Right ventricle myocardium superior (tissue), 1 donor: ENCODE measurements around the gene PTPRN2. TPM values are rescaled to one million over a fixed set of nuclear protein-coding genes. Genes with fewer than 3 reads are reported as not detected.
"Not testable (repeated sequence)": the region's sequence is repeated elsewhere in the genome, so short reads cannot be mapped to it uniquely, and the experiment has no call there.

Experiments
- ATAC-seq: fragments of 200-7000 bp; cut with Tn5 transposase; one replicate; pipeline ENCODE4 v1.9.1; 2020; ENCODE audit warnings: mild to moderate bottlenecking; ENCODE audit not compliant: poor library complexity
- DNase-seq: peaks from one replicate; pipeline ENCODE4 v3.0.0-alpha.2; 2020
- intact Hi-C: fragments of 100-400 bp; cut with DNase I; formaldehyde crosslinking; loops from one replicate; pipeline ENCODE4 v1.11.2; 2022
- total RNA-seq: library from RNA; stranded (reverse); fragmentation: NEBNext Ultra II Directional; extraction: Animal tissue kit (Norgen Biotek cat#: 25700); gene quantifications from one replicate; pipeline ENCODE4 v1.2.1, GENCODE V29; 2021
- donor health status: DM: no; HTN: yes; CAD: no; lungs with severe emphysema.

Gene PTPRN2
- total RNA-seq, 1 donor from 2014 or later: 1.2 TPM

DNA sequence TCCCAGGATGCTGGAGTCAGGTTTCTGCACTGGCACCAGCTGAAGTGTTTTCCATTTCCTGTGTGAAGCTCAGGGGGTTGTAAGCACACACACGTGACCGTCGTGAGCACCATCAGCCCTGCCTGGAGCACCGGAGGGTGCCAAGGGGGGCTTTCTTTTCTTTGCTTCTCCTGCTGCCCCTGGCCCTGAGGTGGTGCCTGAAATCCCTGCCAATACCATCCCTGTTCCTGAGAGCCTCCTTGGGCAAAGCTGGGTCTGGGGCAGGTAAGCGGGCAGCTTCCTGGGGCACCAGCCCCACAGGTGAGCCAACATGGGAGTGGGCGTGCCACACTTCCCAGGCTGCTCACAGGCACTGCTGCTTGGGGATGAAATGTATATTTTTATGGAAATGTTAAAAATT lies 657.2 kb downstream of the PTPRN2 start:
- ATAC-seq (no peak), DNase-seq (no peak)
- intact Hi-C loops: no loop called here

DNA sequence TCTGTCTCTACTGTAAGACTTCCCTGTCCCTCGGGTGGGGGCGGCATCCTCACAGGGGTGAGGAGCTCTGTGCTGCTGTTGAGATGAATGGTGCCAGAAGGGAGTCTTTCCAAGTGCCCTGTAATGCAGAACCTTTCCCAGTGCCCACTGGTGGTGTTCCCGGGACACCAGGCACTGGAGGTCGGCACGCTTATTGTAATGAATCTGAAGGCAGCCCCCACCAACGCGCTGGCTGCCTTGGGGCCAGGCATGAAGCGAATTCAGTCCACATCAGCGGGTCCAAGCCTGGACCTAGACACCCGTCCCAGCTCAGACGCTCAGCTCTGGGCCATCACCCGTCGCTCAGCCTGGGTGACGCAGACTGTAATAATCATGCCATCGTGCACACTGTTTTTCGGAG lies 658.0 kb downstream of the PTPRN2 start:
- intact Hi-C loops: no loop called here
- ATAC-seq (no peak), DNase-seq (no peak)

DNA sequence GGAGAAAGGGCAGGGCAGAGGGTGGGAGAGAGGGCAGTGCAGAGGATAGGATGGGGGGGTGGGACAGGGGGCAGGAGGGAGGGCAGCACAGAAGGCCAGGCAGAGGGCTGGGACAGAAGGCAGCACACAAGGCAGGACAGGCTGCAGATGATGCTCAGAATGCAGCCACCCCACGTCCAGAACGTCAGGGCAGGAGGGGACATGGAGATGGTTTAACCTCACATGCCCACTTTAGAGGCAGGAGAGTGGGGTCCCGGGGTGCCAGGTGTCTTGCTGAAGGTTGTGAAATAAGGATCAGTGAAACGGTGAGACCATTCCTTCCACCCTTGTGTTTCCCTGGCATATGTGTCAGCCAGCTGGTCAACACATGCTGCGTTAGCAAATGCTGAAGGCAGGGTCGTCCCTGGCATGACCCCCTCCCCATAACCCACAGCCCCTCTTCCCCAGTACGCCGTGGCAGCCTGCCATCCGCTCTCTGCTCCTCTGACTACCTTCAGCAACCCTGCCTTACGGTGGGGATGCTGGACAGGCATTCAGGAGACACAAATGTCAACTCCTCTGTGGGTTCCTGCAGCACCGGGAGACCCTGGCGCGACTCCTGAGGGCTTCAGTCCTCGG lies 658.7 kb downstream of the PTPRN2 start:
- DNase-seq (no peak), ATAC-seq (no peak)
- intact Hi-C loops: no loop called here

DNA sequence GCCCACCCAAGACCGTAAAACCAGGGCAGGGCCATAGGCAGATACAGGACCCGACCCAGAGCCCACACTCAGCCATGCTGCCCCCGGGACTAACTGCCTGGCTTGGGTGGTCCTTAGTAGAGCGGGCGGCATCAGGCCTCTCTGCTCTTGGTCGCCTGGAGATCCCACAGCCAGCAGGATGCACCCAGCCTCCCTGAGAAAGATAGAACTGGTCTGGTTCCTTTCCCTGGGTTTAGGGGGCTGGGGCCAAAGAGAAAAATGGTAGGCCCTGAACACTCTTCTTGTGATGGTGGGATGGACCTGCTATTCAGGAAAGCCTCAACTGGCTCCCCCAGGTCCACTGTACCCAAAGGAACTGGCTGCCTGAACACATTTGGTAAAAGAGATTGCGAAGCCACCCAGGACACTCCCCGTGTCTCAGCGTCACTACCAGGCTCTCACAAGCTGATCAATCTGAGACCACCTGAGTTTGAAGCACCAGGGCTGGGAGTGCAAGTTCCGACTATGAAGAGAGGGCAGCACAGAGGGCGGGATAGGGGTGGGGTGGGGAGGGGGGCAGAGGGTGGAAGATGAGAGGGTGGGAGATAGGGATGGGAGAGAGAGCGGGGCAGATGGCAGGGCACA lies 659.3 kb downstream of the PTPRN2 start:
- no peak for ATAC-seq
- intact Hi-C loops: no loop called here

DNA sequence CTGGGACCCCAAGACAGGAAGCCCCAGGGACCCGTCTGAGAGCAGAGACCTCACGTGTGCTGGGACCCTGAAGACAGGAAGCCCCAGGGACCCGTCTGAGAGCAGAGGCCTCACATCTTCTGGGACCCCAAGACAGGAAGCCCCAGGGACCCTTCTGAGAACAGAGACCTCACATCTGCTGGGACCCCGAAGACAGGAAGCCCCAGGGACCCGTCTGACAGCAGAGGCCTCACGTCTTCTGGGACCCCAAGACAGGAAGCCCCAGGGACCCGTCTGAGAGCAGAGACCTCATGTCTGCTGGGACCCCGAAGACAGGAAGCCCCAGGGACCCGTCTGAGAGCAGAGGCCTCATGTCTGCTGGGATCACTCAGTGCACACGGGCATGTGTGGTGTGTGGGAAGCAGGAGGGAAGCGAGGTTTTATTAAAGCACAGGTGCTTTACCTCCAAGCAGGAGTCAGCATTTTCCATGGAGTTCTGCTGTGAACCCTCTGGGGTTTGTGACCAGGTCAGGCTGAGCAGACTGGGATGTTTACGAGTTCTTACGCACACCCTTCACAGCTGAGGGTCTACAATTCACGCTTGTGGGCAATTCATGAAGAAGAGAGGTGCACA lies 660.2 kb downstream of the PTPRN2 start:
- ATAC-seq (no peak), DNase-seq (no peak)
- intact Hi-C loops: no loop called here

More for the DNA sequence above, 659.3 kb downstream of the PTPRN2 start:
- DNase-seq: no peak

DNA sequence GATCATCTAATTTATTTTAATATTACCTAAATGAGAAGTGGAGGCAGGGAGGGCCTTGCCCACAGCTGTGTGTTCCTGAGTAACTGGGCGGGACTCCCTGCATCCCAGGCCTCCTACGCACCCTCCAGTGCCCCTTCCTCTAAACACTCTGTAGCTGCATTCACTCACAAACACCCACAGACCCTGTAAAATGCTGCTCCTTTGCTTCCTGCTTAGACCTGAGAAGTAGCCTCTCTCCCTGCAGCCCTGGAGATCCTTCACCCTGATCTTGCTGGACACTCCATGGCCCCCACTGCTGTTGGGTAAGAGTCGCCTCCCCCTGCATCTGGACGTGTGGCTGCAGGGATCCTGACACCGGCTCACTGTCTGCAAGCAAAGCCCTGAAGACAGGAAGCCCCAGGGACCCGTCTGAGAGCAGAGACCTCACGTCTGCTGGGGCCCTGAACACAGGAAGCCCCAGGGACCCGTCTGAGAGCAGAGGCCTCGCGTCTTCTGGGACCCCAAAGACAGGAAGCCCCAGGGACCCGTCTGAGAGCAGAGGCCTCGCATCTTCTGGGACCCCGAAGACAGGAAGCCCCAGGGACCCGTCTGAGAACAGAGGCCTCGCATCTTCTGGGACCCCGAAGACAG lies 661.0 kb downstream of the PTPRN2 start:
- DNase-seq (no peak), ATAC-seq (no peak)
- intact Hi-C loops: no loop called here

DNA sequence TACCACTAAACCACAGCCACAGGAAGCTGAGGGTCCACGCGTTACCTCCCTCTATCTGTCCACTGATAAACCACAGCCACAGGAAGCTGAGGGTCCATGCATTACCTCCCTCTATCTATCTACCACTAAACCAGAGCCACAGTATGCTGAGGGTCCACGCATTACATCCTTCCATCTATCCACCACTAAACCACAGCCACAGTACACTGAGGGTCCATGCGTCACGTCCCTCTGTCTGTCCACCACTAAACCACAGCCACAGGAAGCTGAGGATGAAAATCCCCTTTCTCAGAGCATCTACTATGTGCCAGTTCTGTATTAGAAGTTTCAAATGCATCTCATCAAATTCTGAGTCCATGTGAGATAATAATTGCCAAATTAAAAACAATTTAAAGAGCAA lies 661.5 kb downstream of the PTPRN2 start:
- ATAC-seq: no peak
- no peak for DNase-seq
- intact Hi-C loops: no loop called here

DNA sequence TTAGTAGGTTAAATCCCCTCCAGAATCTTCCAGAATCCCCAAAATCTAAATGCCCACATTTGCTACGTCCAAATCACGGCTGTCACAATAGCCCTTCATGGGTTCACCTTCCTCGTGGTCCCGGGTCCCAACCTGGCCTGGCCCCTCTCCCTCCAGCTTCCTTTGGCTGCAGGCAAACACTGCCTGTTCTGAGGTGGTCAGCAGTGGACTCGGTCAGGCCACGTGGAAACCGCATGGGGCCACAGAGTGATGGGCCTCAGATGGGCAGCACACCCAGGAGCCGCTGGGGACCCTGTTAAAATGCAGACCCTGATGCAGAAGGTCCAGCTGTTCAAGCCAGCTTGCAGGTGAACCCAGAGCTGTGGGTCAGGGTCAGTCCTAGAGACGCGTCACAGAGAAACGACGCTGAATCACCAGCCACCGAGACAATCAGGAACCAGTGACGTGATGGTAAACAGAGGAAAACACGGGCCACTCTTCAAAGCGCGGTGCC lies 662.2 kb downstream of the PTPRN2 start:
- intact Hi-C loops: no loop called here
- DNase-seq (no peak), ATAC-seq (no peak)

DNA sequence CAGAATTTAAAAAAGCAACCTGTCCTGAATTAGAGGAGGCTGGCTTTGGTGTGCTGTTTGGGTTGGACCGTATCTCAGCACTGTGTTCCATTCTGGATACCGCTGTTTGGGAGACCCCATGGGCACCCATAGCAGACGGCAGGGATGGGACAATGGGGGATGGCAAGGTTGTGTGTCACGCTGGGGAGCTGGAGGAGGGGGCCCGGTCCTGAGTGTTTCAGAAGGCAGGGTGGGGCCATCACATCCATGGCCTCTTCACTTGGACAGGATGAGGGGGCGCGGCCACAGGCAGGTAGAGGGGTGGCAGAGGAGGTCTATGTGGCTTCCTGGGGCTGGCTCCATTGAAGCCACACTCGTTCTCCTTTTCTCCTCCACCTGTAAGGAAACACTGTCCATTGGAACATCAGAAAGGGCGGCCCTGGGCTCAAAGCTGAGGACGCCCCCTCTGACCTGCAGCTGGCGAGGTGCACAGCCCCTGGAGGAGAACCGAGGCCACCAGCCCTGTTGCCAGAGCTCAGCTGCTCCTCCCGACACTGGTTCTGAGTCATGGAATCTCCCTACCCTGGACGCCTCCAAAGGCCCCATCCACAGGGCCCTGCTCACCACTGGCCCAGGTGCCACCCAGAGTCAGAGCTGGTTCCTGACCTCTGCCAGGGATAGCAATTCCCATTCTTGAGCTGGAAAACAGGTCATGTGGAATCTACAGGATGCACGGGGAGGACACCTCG lies 663.6 kb downstream of the PTPRN2 start:
- intact Hi-C loops: no loop called here
- no peak for DNase-seq
- ATAC-seq: no peak

DNA sequence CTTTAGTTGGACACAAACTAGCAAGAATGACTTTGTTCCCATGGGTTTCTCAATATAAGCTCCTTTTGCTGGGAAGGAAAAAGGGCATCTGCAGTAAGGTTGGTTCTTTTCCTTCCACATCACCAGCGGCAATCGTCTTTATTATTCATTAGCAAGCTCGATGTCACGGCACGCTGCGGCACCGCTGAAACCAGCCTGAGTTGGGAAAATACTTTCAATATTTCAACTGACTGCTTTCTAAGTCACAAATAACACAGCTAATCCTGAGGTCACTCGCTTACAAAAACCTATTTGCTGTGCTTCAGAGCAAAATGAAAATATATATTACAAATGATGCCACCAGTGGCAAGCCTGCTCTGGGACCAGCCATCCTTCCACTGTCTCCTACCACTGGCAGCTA lies 665.0 kb downstream of the PTPRN2 start:
- intact Hi-C loops: no loop called here
- DNase-seq: no peak
- ATAC-seq: no peak

DNA sequence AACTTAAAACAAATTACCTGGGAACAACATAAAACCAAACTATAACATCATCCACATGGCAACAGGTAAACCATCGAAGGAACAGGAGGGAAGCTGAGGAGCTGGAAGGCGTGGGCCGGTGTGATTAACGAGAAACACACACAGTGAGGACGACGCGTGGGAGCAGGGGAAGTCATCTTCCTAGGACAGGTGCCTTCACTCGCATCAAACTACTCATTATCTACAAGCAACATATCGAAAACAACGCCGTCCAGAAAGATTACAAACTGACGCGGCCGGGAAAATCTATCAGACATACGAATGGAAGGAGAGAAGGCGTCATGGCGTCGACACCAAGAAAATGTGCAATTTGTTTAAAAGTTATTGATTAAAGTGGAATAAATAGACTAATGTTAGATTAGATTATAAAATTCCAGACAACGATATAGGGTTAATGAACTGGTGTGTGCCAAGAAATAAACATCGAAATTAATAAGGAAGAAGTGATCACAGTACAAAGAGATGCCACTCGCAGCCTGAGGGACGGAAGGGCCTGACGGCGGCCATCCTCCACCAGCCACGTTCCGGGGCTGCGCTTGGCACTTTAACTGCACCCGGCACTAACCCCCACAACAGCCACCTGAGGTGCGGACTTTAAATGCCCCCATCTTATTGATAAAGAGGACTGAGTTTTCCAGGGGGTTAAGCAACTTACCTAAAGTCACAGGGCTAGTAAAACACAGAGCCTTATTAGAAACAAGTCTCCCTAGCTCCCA lies 669.1 kb downstream of the PTPRN2 start:
- no peak for ATAC-seq
- DNase-seq: no peak
- intact Hi-C loops: no loop called here

DNA sequence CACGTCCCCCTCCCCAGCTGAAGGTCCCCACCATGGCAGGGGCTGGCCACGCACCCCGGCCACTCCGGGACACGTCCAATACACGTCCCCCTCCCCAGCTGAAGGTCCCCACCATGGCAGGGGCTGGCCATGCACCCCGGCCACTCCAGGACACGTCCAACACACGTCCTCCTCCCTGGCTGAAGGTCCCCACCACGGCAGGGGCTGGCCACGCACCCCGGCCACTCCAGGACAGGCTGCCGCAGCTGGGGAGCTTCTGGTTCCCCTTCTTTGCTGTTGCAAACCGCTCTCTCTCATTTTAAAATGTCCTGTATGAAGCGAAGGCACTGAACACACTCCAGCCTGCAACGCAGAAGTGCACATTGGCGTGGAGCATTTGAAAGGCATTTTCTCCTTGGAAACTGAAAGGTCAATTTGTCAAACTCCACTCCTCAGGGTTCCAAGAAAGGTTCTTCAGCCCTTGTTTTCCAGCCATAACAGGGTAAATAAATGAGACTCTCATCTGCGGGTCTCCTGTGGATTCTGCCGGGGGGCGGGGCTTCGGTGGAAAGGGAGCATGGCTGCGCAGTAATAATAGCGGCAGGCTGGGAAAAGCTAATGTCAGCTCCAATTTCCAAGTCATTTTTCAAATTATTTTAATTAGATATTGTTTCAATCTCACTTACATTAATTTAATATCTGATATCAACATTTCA lies 670.5 kb downstream of the PTPRN2 start:
- intact Hi-C loops: no loop called here
- DNase-seq: no peak
- ATAC-seq: no peak

DNA sequence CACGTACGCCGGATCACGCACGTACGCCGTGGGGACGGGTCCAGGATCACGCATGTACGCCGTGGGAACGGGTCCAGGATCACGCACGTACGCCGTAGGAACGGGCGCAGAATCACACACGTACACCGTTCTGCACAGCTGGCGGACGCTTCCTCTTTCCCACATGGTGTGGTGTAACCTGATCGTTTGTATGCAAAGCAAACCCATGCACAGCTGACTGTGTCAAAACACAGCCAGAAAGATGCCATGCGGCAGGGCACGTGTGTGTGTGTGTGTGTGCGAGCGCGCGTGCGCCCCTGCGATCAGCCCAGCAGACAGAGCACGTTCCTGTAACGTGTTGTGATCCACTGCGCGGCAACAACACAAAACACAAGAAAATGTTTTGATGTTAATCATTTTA lies 677.2 kb downstream of the PTPRN2 start:
- intact Hi-C loops: no loop called here
- ATAC-seq (no peak), DNase-seq (no peak)

DNA sequence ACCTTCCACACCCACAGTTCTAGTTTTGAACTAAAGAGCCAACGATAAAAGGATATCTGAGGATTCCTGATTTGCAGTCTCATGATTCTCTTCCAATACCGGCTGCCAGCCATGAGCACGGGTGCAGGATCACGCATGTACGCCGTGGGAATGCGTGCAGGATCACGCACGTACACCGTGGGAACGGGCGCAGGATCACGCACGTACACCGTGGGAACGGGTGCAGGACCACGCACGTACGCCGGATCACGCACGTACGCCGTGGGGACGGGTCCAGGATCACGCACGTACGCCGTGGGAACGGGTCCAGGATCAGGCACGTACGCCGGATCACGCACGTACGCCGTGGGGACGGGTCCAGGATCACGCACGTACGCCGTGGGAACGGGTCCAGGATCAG lies 677.6 kb downstream of the PTPRN2 start:
- intact Hi-C loops, DNase-seq, ATAC-seq: not testable (repeated sequence)

DNA sequence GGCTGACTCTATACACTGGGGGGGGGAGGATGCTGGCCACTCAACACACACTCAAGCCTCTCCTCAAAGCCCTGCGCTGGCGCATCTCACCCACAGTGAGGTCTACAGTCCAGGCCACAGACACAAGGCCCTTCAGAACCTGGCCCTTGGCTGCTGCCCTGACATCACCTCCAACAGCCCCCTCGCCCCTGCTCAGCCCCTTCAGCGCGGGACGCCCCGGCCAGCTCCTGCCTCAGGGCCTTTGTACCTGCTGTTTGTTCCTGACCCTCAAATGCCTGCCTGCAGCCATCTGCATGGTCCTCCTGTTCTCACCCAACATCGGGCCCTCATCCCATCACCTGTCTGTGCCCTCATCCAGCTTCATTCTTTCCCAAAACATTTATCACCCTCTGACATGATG lies 678.3 kb downstream of the PTPRN2 start:
- DNase-seq: no peak
- intact Hi-C loops: no loop called here
- no peak for ATAC-seq

DNA sequence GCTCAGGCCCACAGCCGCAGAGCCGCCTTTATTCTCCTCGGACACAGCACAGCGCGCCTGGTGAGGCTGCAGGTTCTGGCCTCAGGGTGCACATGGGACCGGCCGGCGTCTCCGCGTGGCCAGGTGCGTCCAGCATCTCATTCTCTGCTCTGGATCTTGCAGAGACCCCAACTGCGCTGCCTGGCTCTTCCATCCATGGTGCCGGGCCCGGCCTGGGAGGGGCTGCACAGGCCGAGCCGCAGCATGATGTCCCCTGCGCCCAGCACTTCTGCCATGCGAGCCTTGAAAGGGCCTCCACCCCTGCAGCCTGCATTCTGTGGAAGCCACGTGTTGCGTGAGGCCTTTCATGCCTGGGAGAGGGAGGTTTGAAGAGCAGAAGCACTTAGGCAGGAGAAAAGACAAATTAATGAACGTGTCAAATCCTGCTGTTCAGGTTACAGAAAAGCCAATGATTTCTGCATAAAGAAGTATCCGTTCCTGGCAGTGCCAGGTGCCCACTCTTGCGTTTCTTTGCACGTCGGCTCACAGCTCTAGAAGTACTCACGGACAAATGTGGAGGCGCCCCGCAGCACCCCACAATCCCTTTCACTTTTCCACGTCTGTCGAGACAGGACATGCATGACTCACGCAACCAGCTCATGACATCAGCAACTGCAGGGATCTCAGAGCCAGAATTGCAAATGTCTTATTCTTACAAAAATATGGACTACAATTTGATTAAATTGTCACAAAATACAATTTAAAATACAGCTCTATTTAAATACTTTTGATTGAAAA lies 679.4 kb downstream of the PTPRN2 start:
- intact Hi-C loops: no loop called here
- no peak for DNase-seq
- ATAC-seq: no peak

DNA sequence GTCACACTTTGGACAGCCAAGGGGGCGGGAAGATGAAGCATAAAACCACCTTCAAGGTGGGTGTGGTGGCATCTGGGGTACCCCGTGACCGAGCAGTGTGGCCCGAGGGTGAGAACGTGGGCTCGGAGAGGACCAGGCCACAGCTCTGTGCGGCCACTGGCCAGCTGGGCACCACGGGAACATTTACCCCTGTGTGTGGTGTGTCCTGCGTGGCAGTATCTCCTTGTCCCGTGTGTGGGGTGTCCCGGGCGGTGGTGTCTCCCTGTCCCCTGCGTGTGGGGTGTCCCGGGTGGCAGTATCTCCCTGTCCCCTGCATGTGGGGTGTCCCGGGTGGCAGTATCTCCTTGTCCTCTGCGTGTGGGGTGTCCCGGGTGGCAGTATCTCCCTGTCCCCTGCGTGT lies 680.5 kb downstream of the PTPRN2 start:
- no peak for DNase-seq
- intact Hi-C loops: no loop called here
- ATAC-seq: no peak
